ENCODE data around the gene CTNND1.

GRCh38 chr11:57777969-57778317 lies 16.3 kb downstream of the CTNND1 start:
- TF ChIP-seq, protein P1, sequence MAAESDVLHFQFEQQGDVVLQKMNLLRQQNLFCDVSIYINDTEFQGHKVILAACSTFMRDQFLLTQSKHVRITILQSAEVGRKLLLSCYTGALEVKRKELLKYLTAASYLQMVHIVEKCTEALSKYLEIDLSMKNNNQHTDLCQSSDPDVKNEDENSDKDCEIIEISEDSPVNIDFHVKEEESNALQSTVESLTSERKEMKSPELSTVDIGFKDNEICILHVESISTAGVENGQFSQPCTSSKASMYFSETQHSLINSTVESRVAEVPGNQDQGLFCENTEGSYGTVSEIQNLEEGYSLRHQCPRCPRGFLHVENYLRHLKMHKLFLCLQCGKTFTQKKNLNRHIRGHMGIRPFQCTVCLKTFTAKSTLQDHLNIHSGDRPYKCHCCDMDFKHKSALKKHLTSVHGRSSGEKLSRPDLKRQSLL (tag by site-specific recombination; IDR thresholded peaks at IDR 0.05) = no peak
- TF ChIP-seq, protein P2, sequence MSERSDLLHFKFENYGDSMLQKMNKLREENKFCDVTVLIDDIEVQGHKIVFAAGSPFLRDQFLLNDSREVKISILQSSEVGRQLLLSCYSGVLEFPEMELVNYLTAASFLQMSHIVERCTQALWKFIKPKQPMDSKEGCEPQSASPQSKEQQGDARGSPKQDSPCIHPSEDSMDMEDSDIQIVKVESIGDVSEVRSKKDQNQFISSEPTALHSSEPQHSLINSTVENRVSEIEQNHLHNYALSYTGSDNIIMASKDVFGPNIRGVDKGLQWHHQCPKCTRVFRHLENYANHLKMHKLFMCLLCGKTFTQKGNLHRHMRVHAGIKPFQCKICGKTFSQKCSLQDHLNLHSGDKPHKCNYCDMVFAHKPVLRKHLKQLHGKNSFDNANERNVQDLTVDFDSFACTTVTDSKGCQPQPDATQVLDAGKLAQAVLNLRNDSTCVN (tag by site-specific recombination; optimal IDR thresholded peaks at IDR 0.05) = no peak
- TF ChIP-seq SALL2 (tag by site-specific recombination; IDR thresholded peaks at IDR 0.05; ENCODE audit: borderline replicate concordance) = no peak
- no peak for TF ChIP-seq ZNF311 (tag by site-specific recombination; IDR thresholded peaks at IDR 0.05; ENCODE audit: borderline replicate concordance)
- TF ChIP-seq, protein P3, sequence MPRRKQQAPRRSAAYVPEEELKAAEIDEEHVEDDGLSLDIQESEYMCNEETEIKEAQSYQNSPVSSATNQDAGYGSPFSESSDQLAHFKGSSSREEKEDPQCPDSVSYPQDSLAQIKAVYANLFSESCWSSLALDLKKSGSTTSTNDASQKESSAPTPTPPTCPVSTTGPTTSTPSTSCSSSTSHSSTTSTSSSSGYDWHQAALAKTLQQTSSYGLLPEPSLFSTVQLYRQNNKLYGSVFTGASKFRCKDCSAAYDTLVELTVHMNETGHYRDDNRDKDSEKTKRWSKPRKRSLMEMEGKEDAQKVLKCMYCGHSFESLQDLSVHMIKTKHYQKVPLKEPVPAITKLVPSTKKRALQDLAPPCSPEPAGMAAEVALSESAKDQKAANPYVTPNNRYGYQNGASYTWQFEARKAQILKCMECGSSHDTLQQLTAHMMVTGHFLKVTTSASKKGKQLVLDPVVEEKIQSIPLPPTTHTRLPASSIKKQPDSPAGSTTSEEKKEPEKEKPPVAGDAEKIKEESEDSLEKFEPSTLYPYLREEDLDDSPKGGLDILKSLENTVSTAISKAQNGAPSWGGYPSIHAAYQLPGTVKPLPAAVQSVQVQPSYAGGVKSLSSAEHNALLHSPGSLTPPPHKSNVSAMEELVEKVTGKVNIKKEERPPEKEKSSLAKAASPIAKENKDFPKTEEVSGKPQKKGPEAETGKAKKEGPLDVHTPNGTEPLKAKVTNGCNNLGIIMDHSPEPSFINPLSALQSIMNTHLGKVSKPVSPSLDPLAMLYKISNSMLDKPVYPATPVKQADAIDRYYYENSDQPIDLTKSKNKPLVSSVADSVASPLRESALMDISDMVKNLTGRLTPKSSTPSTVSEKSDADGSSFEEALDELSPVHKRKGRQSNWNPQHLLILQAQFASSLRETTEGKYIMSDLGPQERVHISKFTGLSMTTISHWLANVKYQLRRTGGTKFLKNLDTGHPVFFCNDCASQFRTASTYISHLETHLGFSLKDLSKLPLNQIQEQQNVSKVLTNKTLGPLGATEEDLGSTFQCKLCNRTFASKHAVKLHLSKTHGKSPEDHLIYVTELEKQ (tag by site-specific recombination; IDR thresholded peaks at IDR 0.05; ENCODE audit: borderline replicate concordance) = no peak
- TF ChIP-seq ZNF548 (tag by site-specific recombination; IDR thresholded peaks at IDR 0.05) = no peak
- TF ChIP-seq, protein P4, sequence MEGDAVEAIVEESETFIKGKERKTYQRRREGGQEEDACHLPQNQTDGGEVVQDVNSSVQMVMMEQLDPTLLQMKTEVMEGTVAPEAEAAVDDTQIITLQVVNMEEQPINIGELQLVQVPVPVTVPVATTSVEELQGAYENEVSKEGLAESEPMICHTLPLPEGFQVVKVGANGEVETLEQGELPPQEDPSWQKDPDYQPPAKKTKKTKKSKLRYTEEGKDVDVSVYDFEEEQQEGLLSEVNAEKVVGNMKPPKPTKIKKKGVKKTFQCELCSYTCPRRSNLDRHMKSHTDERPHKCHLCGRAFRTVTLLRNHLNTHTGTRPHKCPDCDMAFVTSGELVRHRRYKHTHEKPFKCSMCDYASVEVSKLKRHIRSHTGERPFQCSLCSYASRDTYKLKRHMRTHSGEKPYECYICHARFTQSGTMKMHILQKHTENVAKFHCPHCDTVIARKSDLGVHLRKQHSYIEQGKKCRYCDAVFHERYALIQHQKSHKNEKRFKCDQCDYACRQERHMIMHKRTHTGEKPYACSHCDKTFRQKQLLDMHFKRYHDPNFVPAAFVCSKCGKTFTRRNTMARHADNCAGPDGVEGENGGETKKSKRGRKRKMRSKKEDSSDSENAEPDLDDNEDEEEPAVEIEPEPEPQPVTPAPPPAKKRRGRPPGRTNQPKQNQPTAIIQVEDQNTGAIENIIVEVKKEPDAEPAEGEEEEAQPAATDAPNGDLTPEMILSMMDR (tag by site-specific recombination; IDR thresholded peaks at IDR 0.05) = no peak
- TF ChIP-seq ZFHX2 (tag by site-specific recombination; conservative IDR thresholded peaks at IDR 0.05) = no peak
- no peak for TF ChIP-seq ZNF449 (tag by site-specific recombination; IDR thresholded peaks at IDR 0.05)
- TF ChIP-seq ZNF776 (tag by site-specific recombination; IDR thresholded peaks at IDR 0.05; ENCODE audit: borderline replicate concordance) = no peak
- TF ChIP-seq ZBTB17 (tag by site-specific recombination; IDR thresholded peaks at IDR 0.05) = no peak
